ENCODE data around the gene EIF4G2. TPM values are rescaled to one million over a fixed set of nuclear protein-coding genes. Genes with fewer than 3 reads are reported as not detected.

EIF4G2 gene
- total and polyA plus RNA-seq, 10 of the 15 experiments (the other 5 are each of a cell fraction or from before 2014, with no cell fraction given) = 210 to 1,104 (median 713) TPM

GRCh38 chr11:10808235-10808552 is 532 bp downstream of the EIF4G2 start (continued):
- TF ChIP-seq ZBTB40 (IDR thresholded peaks at IDR 0.05; ENCODE audit: borderline replicate concordance) (no peak), CHD4 (IDR thresholded peaks at IDR 0.05) (no peak), KLF5 (IDR thresholded peaks at IDR 0.05; ENCODE audit: partially characterized antibody) (no peak), CBX5 (IDR thresholded peaks at IDR 0.05; ENCODE audit: low read depth) (no peak), RELB (IDR thresholded peaks at IDR 0.05; ENCODE audit: low read depth) (no peak), MEF2B (IDR thresholded peaks at IDR 0.05; ENCODE audit: partially characterized antibody, poor library complexity, severe bottlenecking) (peak; percentile 24), BACH1 (IDR thresholded peaks at IDR 0.05; ENCODE audit: borderline replicate concordance) (peak; percentile 47), STAT3 (IDR thresholded peaks at IDR 0.05; ENCODE audit: low read depth, low read length) (no peak), DPF2 (IDR thresholded peaks at IDR 0.05) (no peak; the same call in 1 of the 2 replicates), BRCA1 (IDR thresholded peaks at IDR 0.05; ENCODE audit: low read depth, low read length) (no peak), CHD1 (IDR thresholded peaks at IDR 0.05; ENCODE audit: low read depth, low read length) (no peak), NR2C2 (IDR thresholded peaks at IDR 0.05; ENCODE audit: borderline replicate concordance, control insufficient read depth, insufficient read length, low read depth) (no peak), CUX1 (IDR thresholded peaks at IDR 0.05; ENCODE audit: insufficient replicate concordance, low read depth, low read length) (no peak), SPI1 (IDR thresholded peaks at IDR 0.05; ENCODE audit: borderline replicate concordance, insufficient read depth, low read depth, low read length) (no peak), HCFC1 (IDR thresholded peaks at IDR 0.05; ENCODE audit: low read length) (no peak), GATAD2B (conservative IDR thresholded peaks at IDR 0.05; ENCODE audit: low read depth) (peak; percentile 73; the same call in 1 of the 2 replicates), ZNF622 (IDR thresholded peaks at IDR 0.05) (no peak), BCL11A (IDR thresholded peaks at IDR 0.05; ENCODE audit: low read depth, low read length) (no peak)

Data from GM12878 (cell line).